T-helper 17 cell (primary cell): ENCODE results near the gene AKAP13. TPM values are rescaled to one million over a fixed set of nuclear protein-coding genes. Genes with fewer than 3 reads are reported as not detected.

Experiments used
- ATAC-seq: fragments of 150-1000 bp; cut with Tn5 transposase; 2 replicates; pipeline ENCODE4 v1.10.0; 2021; ENCODE audit warnings: mild to moderate bottlenecking, moderate library complexity
- DNase-seq, 3 donors: peaks; one replicate each; pipeline versions ENCODE4 v3.0.0 to v3.0.0-alpha.2; 2020 to 2021
- H3K9me3 ChIP-seq: one replicate; pipeline ENCODE4 v1.7.0; 2013; ENCODE audit warnings: low read length, mild to moderate bottlenecking; ENCODE audit not compliant: control insufficient read depth, poor library complexity, severe bottlenecking
- H3K27ac Mint-ChIP-seq: one replicate; pipeline ENCODE4 v1.8.0; 2022; ENCODE audit warnings: mild to moderate bottlenecking, moderate library complexity, mixed read lengths
- H3K27me3 Mint-ChIP-seq: one replicate; pipeline ENCODE4 v1.8.0; 2022; ENCODE audit warnings: mixed read lengths
- H3K36me3 Mint-ChIP-seq: one replicate; pipeline ENCODE4 v1.8.0; 2022; ENCODE audit warnings: low read depth, mixed read lengths
- H3K4me1 Mint-ChIP-seq: one replicate; pipeline ENCODE4 v1.8.0; 2022; ENCODE audit warnings: mild to moderate bottlenecking, mixed read lengths
- H3K4me3 Mint-ChIP-seq: one replicate; pipeline ENCODE4 v1.8.0; 2022; ENCODE audit warnings: mild to moderate bottlenecking, moderate library complexity, mixed read lengths
- total RNA-seq, 4 donors: library from RNA in 2 of 4; stranded (reverse) in 2 of 4; gene quantifications; one replicate each; pipeline ENCODE4 v1.2.3 and lab custom pipeline; 2022 to 2026

The AKAP13 gene
- total RNA-seq, 2 donors from 2014 or later, result 426 to 437 TPM

DNA sequence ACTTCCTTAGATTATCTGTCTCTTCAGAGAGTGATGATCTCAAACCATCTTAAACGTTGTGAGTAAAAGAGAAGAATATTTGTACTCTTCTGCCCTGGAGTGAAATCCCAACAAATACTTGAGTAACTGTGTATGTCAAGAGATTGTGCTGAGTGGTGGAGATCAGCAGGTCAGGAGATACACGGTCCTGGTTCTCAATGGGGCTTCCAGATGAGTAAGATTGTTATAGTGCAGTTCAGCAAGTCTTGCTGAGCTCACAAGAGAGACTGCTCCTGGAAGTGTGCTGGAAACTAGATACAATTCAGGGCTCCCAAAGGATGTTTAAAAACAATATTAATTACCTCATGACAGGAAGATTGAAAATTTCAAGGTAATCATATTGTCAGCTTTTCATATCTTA lies 184.3 kb downstream of the AKAP13 start:
- Mint-ChIP-seq H3K4me3 (no peak overlapping the region), H3K4me1 (peaks cover 25% of the 10 kb centered on the region), H3K27me3 (no peaks in the 10 kb centered on the region), H3K36me3 (no peaks in the 10 kb centered on the region), H3K27ac (peak overlapping the region; percentile 63)
- ATAC-seq (no peak), DNase-seq (no peak)
- H3K9me3 ChIP-seq, result no peaks in the 10 kb centered on the region

DNA sequence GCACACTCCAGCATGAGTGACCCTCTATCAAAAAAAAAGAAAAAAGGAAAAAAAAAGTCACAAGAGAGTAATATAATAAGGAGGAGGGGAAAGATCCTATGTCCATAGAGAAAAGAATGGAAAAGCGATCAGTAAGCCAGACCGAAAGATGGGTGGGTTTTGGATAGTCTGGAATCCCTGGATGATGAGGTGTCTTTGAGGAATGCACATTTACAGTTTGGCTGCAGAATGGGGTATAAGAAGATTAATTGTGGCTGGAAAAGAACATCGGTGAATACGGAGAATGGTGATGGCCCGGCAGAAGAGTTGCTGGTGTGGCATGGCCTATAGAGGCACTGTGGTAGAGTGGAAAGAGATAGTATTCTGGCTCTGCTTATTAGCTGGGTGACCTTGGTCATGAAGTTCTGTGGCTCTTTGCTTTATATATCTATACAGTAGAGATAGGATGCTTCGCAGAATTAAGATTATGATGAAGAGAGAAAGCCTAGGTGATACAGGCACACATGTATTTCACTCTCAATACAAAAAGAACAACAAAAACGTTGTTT lies 187.9 kb downstream of the AKAP13 start:
- DNase-seq (no peak), ATAC-seq (no peak)
- H3K9me3 ChIP-seq, result no peaks in the 10 kb centered on the region
- Mint-ChIP-seq H3K4me1 (peaks cover 41% of the 10 kb centered on the region), H3K4me3 (no peak overlapping the region), H3K36me3 (peaks cover 2% of the 10 kb centered on the region), H3K27ac (peak overlapping the region; percentile 77), H3K27me3 (no peaks in the 10 kb centered on the region)

DNA sequence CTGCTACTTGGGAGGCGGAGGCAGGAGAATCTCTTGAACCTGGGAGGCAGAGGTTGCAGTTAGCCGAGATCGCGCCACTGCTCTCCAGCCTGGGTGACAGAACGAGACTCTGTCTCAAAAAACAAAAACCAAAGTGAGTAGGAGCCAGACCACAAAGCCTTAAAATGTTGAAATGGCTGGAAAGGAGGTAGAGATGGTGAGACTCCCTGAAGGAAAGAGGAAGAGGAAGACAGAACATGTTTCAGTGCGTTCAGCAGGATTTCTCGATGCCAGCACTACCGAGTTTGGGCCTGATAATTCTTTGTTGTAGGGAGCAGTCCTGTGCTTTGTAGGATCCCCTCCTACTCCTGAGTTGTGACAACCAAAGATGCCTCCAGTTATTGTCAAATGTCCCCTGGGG lies 189.9 kb downstream of the AKAP13 start:
- H3K27me3 Mint-ChIP-seq, result no peaks in the 10 kb centered on the region
- H3K36me3 Mint-ChIP-seq, result peaks cover 2% of the 10 kb centered on the region
- DNase-seq, result no peak
- H3K4me3 Mint-ChIP-seq, result no peak overlapping the region
- H3K27ac Mint-ChIP-seq, result peak overlapping the region; percentile 78
- H3K9me3 ChIP-seq, result no peaks in the 10 kb centered on the region
- no peak for ATAC-seq
- peaks cover 35% of the 10 kb centered on the region for H3K4me1 Mint-ChIP-seq

DNA sequence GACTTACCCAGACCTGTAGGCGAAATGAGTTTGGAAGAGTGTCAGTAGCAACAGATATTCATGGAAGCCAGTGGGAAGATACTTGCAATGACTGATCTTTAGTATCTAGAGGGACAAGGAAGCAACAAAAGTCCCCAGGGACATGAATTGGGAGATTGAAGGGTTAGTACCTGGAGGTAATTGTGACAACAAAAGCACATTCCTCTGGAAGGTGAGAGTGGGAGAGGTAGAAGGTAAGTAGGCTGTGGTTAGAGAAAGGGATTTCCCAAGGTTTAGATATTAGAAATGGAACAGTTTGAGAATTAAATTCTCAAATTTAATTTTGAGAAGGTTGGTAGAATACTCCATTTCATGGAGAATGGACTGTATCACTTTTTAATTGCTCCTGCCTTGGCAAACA lies 191.4 kb downstream of the AKAP13 start:
- no peak for ATAC-seq
- Mint-ChIP-seq H3K36me3 (peaks cover 2% of the 10 kb centered on the region), H3K4me1 (peaks cover 33% of the 10 kb centered on the region), H3K27me3 (no peaks in the 10 kb centered on the region), H3K27ac (peak overlapping the region; percentile 78), H3K4me3 (no peak overlapping the region)
- no peak for DNase-seq
- no peaks in the 10 kb centered on the region for H3K9me3 ChIP-seq

DNA sequence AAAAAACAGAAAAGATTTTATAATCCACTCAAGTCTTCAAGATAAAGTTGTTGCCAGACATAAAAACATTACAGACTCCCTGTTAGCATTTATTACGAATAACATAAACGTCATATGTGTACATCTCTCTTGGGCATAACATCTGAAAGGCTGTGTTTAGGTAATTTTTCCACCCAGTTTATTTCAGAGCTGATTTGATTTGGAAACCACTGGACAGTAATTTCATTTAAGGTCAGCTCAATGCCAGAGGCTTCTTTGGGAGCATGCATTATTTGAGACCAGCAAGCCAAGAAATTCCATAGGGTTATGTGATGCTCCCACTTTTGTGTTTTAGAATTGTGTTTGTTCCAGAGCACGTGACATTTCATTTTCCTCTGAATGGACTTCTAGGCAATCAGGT lies 196.0 kb downstream of the AKAP13 start:
- no peaks in the 10 kb centered on the region for H3K36me3 Mint-ChIP-seq
- H3K9me3 ChIP-seq, result no peaks in the 10 kb centered on the region
- no peaks in the 10 kb centered on the region for H3K27me3 Mint-ChIP-seq
- DNase-seq, result no peak
- no peak for ATAC-seq
- peak overlapping the region; percentile 79 for H3K27ac Mint-ChIP-seq
- peaks cover 36% of the 10 kb centered on the region for H3K4me1 Mint-ChIP-seq
- H3K4me3 Mint-ChIP-seq, result no peak overlapping the region

- ATAC-seq, result no peak
- H3K27ac Mint-ChIP-seq, result peak overlapping the region; percentile 99
- no peak overlapping the region for H3K4me3 Mint-ChIP-seq
- no peaks in the 10 kb centered on the region for H3K27me3 Mint-ChIP-seq
- no peak for DNase-seq
- H3K9me3 ChIP-seq, result no peaks in the 10 kb centered on the region
- peaks cover 1% of the 10 kb centered on the region for H3K36me3 Mint-ChIP-seq
- peaks cover 51% of the 10 kb centered on the region for H3K4me1 Mint-ChIP-seq
Observed at GRCh38 chr15:85578941-85579701, 198.7 kb downstream of the AKAP13 start.

DNA sequence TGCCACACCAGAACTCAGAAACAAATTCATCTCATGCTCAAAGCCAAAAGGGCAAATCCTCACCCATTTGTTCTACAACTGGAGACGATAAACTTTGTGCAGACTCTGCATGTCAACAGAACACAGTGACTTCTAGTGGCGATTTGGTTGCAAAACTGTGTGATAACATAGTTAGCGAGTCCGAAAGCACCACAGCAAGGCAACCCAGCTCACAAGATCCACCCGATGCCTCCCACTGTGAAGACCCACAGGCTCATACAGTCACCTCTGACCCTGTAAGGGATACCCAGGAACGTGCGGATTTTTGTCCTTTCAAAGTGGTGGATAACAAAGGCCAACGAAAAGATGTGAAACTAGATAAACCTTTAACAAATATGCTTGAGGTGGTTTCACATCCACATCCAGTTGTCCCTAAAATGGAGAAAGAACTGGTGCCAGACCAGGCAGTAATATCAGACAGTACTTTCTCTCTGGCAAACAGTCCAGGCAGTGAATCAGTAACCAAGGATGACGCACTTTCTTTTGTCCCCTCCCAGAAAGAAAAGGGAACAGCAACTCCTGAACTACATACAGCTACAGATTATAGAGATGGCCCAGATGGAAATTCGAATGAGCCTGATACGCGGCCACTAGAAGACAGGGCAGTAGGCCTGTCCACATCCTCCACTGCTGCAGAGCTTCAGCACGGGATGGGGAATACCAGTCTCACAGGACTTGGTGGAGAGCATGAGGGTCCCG lies 199.7 kb downstream of the AKAP13 start:
- ATAC-seq (no peak), DNase-seq (no peak)
- Mint-ChIP-seq H3K27ac (peak overlapping the region; percentile 99), H3K4me3 (peak overlapping the region; percentile 96), H3K36me3 (peaks cover 2% of the 10 kb centered on the region), H3K4me1 (peaks cover 58% of the 10 kb centered on the region), H3K27me3 (no peaks in the 10 kb centered on the region)
- H3K9me3 ChIP-seq, result no peaks in the 10 kb centered on the region

- ATAC-seq, result peak; percentile 43
- no peaks in the 10 kb centered on the region for H3K9me3 ChIP-seq
- DNase-seq, result peak; percentile 27 to 35 (median 34)
- H3K27ac Mint-ChIP-seq, result peak overlapping the region; percentile 99
- peaks cover 2% of the 10 kb centered on the region for H3K36me3 Mint-ChIP-seq
- H3K4me3 Mint-ChIP-seq, result peak overlapping the region; percentile 96
- no peaks in the 10 kb centered on the region for H3K27me3 Mint-ChIP-seq
- peaks cover 63% of the 10 kb centered on the region for H3K4me1 Mint-ChIP-seq
Observed at GRCh38 chr15:85580879-85581278, 200.5 kb downstream of the AKAP13 start.

- no peaks in the 10 kb centered on the region for H3K27me3 Mint-ChIP-seq
- H3K9me3 ChIP-seq, result no peaks in the 10 kb centered on the region
- ATAC-seq (peak; percentile 51), DNase-seq (peak; percentile 30 to 49 (median 48))
- peaks cover 2% of the 10 kb centered on the region for H3K36me3 Mint-ChIP-seq
- peak overlapping the region; percentile 99 for H3K27ac Mint-ChIP-seq
- peak overlapping the region; percentile 96 for H3K4me3 Mint-ChIP-seq
- H3K4me1 Mint-ChIP-seq, result peaks cover 67% of the 10 kb centered on the region
Observed at GRCh38 chr15:85581495-85581894, 201.1 kb downstream of the AKAP13 start.

DNA sequence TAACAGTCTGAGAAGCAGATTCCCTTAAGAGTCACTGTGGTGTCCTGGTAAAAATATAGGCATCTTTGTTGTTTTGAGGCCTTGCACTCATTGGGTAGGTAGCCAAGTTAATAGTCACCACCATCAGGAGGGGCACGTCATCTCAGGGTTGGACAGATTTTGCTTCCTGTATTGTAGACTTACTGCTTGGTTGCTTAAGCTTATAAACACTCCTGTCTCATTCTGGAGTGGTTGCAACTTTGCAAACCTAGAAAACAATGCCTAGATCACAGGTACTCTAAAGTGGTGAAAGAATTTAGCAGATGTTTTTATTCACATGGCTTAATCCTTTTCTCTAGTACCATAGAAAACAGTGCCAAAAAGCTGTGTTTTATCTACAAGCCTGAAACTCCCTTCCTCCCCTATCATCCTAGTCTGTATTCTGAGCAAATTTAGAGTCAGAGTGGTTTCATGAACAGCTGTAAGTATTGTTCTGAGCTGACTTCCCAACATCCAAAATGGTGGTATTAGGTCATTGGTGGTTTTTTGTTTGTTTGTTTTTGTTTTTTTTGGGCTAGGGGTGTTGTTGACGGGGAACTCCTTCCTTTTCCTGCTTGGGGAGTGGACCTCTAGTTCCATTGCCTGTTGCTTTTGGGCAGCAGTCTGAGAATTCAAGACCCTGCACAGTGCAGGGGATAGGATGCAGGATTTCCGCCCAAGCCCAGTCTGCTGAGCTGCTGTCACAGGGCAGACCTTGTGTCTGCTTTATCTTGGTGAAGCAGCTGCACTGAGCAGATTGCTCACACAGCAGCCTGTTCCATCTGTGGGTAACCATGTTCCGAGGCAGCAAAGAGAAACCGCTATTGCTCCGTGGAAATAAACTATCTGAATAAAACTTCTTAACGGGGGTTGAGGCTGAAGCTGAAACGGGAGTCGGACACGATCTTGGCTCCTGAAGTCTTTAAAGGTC lies 202.0 kb downstream of the AKAP13 start:
- no peaks in the 10 kb centered on the region for H3K9me3 ChIP-seq
- H3K4me3 Mint-ChIP-seq, result peak overlapping the region; percentile 96
- ATAC-seq (peak; percentile 72), DNase-seq (peak; percentile 25 to 55 (median 54))
- peak overlapping the region; percentile 99 for H3K27ac Mint-ChIP-seq
- H3K27me3 Mint-ChIP-seq, result no peaks in the 10 kb centered on the region
- H3K4me1 Mint-ChIP-seq, result peaks cover 67% of the 10 kb centered on the region
- H3K36me3 Mint-ChIP-seq, result peaks cover 2% of the 10 kb centered on the region

DNA sequence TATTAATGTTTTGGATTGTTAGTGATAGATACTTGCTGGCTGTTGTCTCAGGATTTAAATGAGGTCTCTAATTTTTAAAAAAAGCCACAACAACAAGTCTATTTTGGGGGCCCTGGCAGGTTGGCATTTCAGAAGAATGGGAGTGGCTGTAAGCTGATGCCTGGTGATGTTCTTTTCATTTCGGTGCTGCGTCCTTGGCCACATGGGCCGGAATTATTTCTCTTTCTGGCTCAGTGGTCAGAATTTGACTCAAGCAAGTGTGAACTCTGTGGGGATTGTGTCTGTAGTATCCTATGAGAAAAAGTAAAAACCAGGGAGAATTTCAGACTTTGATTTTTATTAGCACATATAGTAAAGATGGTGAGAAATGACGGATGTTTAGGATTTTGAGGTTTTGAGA lies 203.0 kb downstream of the AKAP13 start:
- peaks cover 71% of the 10 kb centered on the region for H3K4me1 Mint-ChIP-seq
- DNase-seq, result no peak

DNA sequence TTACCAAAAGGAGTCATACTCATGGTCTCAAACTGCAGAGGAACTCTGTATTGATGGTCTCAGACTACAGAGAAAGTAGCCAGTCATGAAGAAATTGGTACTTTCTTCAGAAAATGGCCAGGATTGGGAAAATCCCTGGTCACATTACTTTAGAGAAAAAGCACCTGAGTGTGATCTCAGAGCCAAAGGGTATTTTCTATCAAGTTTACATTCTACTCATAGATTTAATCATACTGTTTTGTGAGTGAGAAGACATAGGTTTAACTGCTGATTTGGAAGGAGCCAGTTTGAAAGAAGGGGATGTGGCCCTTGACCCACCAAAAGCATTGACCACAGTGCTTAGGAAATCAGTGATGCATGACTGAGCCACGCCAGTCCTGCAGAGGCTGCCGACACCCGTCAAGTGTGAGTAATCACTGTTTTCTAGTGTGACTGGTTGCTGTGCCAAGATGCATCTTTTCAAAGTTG lies 203.6 kb downstream of the AKAP13 start:
- Mint-ChIP-seq H3K4me1 (peaks cover 70% of the 10 kb centered on the region), H3K4me3 (peak overlapping the region; percentile 96), H3K36me3 (peaks cover 2% of the 10 kb centered on the region), H3K27ac (peak overlapping the region; percentile 99), H3K27me3 (no peaks in the 10 kb centered on the region)
- H3K9me3 ChIP-seq, result no peaks in the 10 kb centered on the region
- peak; percentile 25 for ATAC-seq
- DNase-seq, result no peak

More for the DNA sequence above, 203.0 kb downstream of the AKAP13 start:
- no peak for ATAC-seq
- H3K9me3 ChIP-seq, result no peaks in the 10 kb centered on the region
- H3K4me3 Mint-ChIP-seq, result peak overlapping the region; percentile 96
- H3K36me3 Mint-ChIP-seq, result peaks cover 2% of the 10 kb centered on the region
- peak overlapping the region; percentile 99 for H3K27ac Mint-ChIP-seq
- no peaks in the 10 kb centered on the region for H3K27me3 Mint-ChIP-seq
